Right lobe of liver (tissue), 4 donors: Measurements from ENCODE around the gene PIGR.

Experiments used
- POLR2A ChIP-seq: fragments of 450-650 bp; IDR thresholded peaks from one replicate; pipeline ENCODE4 v1.6.1; 2017; ENCODE audit warnings: antibody characterized with exemption, mild to moderate bottlenecking
- TF ChIP-seq, protein P1 (sequence below), 4 donors: fragments of 200-600 bp in 3 of 4; fragments of 450-650 bp in 1 of 4; IDR thresholded peaks; one replicate each; pipeline versions ENCODE4 v1.5.1 to v1.8.0; 2016 to 2022; ENCODE audit warnings: antibody characterized with exemption in 4 of 4, mild to moderate bottlenecking in 2 of 4
- donor health status: DM: no; HTN: no; CAD: no.
- donor health status: DM: no; HTN: no; CAD: no.
- donor health status: DM: no; HTN: yes; CAD: no.

DNA sequence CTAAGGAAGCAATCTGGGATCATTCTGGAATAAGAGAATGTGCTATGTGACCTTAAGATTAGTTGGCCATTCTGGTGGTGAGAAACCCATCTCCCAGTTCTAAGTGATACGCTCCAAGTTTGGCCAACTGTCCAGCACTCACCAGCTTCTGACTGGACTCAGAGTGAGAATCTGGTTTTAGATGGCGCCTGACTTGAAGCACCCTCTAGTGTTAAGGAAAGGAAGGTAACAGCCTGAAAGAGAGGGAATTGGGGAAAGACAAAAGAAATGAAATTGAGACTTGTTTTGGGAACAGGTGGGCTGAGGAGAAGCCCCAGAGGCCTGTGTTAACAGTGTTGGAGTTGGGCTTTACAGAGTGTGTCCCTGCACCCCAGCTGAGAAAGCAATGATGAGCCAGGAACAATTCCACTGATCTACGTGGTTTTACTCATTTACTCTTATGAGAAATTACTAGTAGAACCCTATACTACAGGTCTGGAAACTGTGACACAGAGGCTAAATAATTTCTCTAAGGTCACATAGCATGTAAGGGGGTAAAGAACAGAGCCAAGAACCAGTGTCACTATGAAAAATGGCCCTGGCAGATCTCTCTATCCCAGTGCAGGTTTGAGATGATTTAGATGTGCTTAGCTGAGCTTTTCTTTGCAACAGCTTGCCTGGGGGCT, 33.2 kb upstream of the PIGR start:
- TF ChIP-seq POLR2A: no peak
- TF ChIP-seq, protein P1, sequence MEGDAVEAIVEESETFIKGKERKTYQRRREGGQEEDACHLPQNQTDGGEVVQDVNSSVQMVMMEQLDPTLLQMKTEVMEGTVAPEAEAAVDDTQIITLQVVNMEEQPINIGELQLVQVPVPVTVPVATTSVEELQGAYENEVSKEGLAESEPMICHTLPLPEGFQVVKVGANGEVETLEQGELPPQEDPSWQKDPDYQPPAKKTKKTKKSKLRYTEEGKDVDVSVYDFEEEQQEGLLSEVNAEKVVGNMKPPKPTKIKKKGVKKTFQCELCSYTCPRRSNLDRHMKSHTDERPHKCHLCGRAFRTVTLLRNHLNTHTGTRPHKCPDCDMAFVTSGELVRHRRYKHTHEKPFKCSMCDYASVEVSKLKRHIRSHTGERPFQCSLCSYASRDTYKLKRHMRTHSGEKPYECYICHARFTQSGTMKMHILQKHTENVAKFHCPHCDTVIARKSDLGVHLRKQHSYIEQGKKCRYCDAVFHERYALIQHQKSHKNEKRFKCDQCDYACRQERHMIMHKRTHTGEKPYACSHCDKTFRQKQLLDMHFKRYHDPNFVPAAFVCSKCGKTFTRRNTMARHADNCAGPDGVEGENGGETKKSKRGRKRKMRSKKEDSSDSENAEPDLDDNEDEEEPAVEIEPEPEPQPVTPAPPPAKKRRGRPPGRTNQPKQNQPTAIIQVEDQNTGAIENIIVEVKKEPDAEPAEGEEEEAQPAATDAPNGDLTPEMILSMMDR (IDR thresholded peaks at IDR 0.05): peak; percentile 60 to 82 (median 72)
